ENCODE measurements around the gene ATP9B. TPM values are rescaled to one million over a fixed set of nuclear protein-coding genes. Genes with fewer than 3 reads are reported as not detected.

The ATP9B gene
- total RNA-seq, 4 donors from 2014 or later = 26.0 to 37.4 (median 30.5) TPM

DNA sequence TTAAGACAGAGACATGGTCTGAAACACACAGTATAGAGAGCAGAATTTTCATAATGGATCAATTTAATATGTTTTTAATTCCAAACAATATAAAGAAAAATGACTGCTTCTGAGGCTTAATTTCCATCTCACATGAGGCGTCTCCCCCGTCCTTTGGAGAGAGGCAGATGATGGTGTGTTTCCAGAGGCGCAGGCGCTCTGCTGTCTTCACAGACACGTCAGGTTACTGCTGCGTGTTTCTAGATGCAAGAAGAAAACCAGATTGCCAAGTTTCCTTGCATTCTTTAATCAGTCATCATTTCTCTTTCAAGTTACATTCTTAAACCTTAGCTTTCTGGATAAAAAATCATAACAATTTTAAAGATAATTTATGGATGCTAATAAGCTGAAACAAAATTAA lies 160.2 kb downstream of the ATP9B start:
- Histone ChIP-seq H3K36me3 (peaks cover 0 to 12% (median 0%) of the 10 kb centered on the region in 4 donors), H3K27me3 (no peaks in the 10 kb centered on the region), H3K27ac (replicated peaks in 1 of 4) (no peak overlapping the region), H3K9me3 (no peaks in the 10 kb centered on the region), H3K4me3 (no peak overlapping the region), H3K4me1 (no peaks in the 10 kb centered on the region)
- TF ChIP-seq POLR2A (IDR thresholded peaks at IDR 0.05; ENCODE audit: low read depth) (no peak), POLR2AphosphoS5 (IDR thresholded peaks at IDR 0.05) (no peak), EP300 (IDR thresholded peaks at IDR 0.05) (no peak), CTCF (IDR thresholded peaks at IDR 0.05) (no peak)
- 93% methylated on average over 6 of the region's 6 CpGs for WGBS
- intact Hi-C loops (cut with DNase I) = no loop called here
- DNase-seq (ENCODE audit: extremely low spot score) = no peak

GRCh38 chr18:79234438-79234837 lies 165.2 kb downstream of the ATP9B start:
- intact Hi-C loops (cut with DNase I) = no loop called here
- 95% methylated on average over 11 of the region's 14 CpGs for WGBS

GRCh38 chr18:79239631-79240030 lies 170.4 kb downstream of the ATP9B start:
- H3K27ac ChIP-seq (replicated peaks in 1 of 4) = no peak overlapping the region
- WGBS = over 99% methylated on average over 12 of the region's 12 CpGs
- H3K36me3 ChIP-seq = peaks cover 0 to 4% (median 2%) of the 10 kb centered on the region in 4 donors
- no peaks in the 10 kb centered on the region for H3K27me3 ChIP-seq
- no peak for DNase-seq (ENCODE audit: extremely low spot score)
- H3K4me1 ChIP-seq = no peaks in the 10 kb centered on the region
- intact Hi-C loops (cut with DNase I) = no loop called here
- no peak for TF ChIP-seq EP300 (IDR thresholded peaks at IDR 0.05)
- no peak for TF ChIP-seq CTCF (IDR thresholded peaks at IDR 0.05)
- no peak for TF ChIP-seq POLR2A (IDR thresholded peaks at IDR 0.05; ENCODE audit: low read depth)
- TF ChIP-seq POLR2AphosphoS5 (IDR thresholded peaks at IDR 0.05) = no peak
- no peak overlapping the region for H3K4me3 ChIP-seq
- no peaks in the 10 kb centered on the region for H3K9me3 ChIP-seq

More at GRCh38 chr18:79234438-79234837, 165.2 kb downstream of the ATP9B start:
- no peaks in the 10 kb centered on the region for H3K27me3 ChIP-seq
- no peak for TF ChIP-seq POLR2AphosphoS5 (IDR thresholded peaks at IDR 0.05)
- TF ChIP-seq CTCF (IDR thresholded peaks at IDR 0.05) = no peak
- TF ChIP-seq EP300 (IDR thresholded peaks at IDR 0.05) = no peak
- TF ChIP-seq POLR2A (IDR thresholded peaks at IDR 0.05; ENCODE audit: low read depth) = no peak
- no peak for DNase-seq (ENCODE audit: extremely low spot score)
- no peaks in the 10 kb centered on the region for H3K4me1 ChIP-seq
- H3K36me3 ChIP-seq = peaks cover 0 to 4% (median 2%) of the 10 kb centered on the region in 4 donors
- no peak overlapping the region for H3K27ac ChIP-seq (replicated peaks in 1 of 4)
- H3K9me3 ChIP-seq = no peaks in the 10 kb centered on the region
- no peak overlapping the region for H3K4me3 ChIP-seq

GRCh38 chr18:79241755-79242154 lies 172.6 kb downstream of the ATP9B start:
- H3K27ac ChIP-seq (replicated peaks in 1 of 4) = no peak overlapping the region
- no peak for DNase-seq (ENCODE audit: extremely low spot score)
- H3K36me3 ChIP-seq = peaks cover 0 to 4% (median 2%) of the 10 kb centered on the region in 4 donors
- WGBS = 92% methylated on average over 8 of the region's 8 CpGs
- H3K9me3 ChIP-seq = no peaks in the 10 kb centered on the region
- no peak for TF ChIP-seq POLR2AphosphoS5 (IDR thresholded peaks at IDR 0.05)
- no peak for TF ChIP-seq EP300 (IDR thresholded peaks at IDR 0.05)
- no peaks in the 10 kb centered on the region for H3K27me3 ChIP-seq
- no peak overlapping the region for H3K4me3 ChIP-seq
- intact Hi-C loops (cut with DNase I) = no loop called here
- peaks cover 5 to 7% (median 6%) of the 10 kb centered on the region in 4 donors for H3K4me1 ChIP-seq

DNA sequence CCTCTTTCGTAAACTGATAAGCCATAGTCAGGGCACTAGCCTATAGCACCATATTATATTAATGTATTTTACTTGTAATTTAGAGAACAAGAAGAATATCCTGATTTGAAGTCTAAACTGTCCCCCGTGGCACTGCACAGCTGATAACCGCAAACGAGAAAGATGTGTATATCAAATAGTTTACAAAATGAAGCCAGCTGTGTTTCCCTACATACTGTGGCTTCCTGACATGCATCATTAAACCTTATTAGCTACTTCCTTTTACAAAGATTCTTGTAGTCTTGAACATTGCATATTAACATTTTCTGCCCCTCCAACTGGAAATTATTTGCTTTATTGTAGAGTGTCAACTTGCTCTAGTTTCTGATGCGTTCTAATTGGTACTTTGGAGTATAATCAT lies 173.1 kb downstream of the ATP9B start:
- no peak for DNase-seq (ENCODE audit: extremely low spot score)
- intact Hi-C loops (cut with DNase I) = no loop called here
- Histone ChIP-seq H3K9me3 (no peaks in the 10 kb centered on the region), H3K36me3 (peaks cover 0 to 4% (median 2%) of the 10 kb centered on the region in 4 donors), H3K4me1 (peaks cover 5 to 7% (median 7%) of the 10 kb centered on the region in 4 donors), H3K27me3 (no peaks in the 10 kb centered on the region), H3K27ac (replicated peaks in 1 of 4) (no peak overlapping the region), H3K4me3 (no peak overlapping the region)
- 84% methylated on average over 5 of the region's 5 CpGs for WGBS
- no peak for TF ChIP-seq POLR2A (IDR thresholded peaks at IDR 0.05; ENCODE audit: low read depth)
- TF ChIP-seq POLR2AphosphoS5 (IDR thresholded peaks at IDR 0.05) = no peak
- TF ChIP-seq CTCF (IDR thresholded peaks at IDR 0.05) = no peak
- no peak for TF ChIP-seq EP300 (IDR thresholded peaks at IDR 0.05)
